GM21526 (cell line): ENCODE data around the gene HSFX3.
"Not testable (repeated sequence)": the region's sequence is repeated elsewhere in the genome, so short reads cannot be mapped to it uniquely, and the experiment has no call there.

ENCODE experiments used
- ATAC-seq: cut with Tn5 transposase; IDR thresholded peaks from one replicate; pipeline ENCODE4 v1.9.1; 2021; ENCODE audit warnings: moderate library complexity; ENCODE audit not compliant: unreplicated experiment, low FRiP score

HSFX3 gene, protein sequence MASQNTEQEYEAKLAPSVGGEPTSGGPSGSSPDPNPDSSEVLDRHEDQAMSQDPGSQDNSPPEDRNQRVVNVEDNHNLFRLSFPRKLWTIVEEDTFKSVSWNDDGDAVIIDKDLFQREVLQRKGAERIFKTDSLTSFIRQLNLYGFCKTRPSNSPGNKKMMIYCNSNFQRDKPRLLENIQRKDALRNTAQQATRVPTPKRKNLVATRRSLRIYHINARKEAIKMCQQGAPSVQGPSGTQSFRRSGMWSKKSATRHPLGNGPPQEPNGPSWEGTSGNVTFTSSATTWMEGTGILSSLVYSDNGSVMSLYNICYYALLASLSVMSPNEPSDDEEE

GRCh38 chrX:149549701-149550100 is at the start of gene HSFX3:
Gene HSFX3, minus strand, starts transcription at chrX:149549924. Its CDS starts 72 bp downstream, at chrX:149549852.
- not testable (repeated sequence) for ATAC-seq

GRCh38 chrX:149598603-149599002 is 48.9 kb upstream of the HSFX3 start:
- not testable (repeated sequence) for ATAC-seq

GRCh38 chrX:149595943-149596342 is 46.2 kb upstream of the HSFX3 start:
- not testable (repeated sequence) for ATAC-seq

- ATAC-seq, result not testable (repeated sequence)
These were observed 45.5 kb upstream of the HSFX3 start, which contains the start of gene HSFX2 for GRCh38 chrX:149595214-149595613. Gene HSFX2, minus strand, starts transcription at chrX:149595314. Its CDS starts 614 bp downstream, at chrX:149594700.

DNA sequence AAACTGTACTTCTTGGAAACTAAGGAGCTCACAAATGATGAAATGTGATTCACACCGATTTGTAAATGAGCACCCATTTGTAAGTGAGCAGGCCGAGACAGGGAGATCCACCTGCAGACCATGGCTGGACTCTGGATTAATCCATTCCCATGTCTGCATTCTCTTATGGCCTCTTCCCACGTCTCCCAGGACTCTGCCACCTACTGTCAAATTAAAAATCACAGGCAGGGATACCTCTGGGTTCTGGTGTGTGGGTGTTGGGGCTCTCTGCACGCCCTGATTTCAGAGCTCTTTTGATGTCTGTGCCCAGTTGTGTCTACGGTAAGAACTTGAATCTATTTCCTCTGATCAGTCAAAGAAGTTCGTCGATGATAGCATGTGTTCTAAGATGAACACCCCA is 41.3 kb upstream of the HSFX3 start:
- not testable (repeated sequence) for ATAC-seq

GRCh38 chrX:149587359-149587758 is 37.6 kb upstream of the HSFX3 start, which contains the start of gene MAGEA9B:
Gene MAGEA9B, minus strand, starts transcription at chrX:149587459. Its CDS starts 4,280 bp downstream, at chrX:149583179.
- not testable (repeated sequence) for ATAC-seq

DNA sequence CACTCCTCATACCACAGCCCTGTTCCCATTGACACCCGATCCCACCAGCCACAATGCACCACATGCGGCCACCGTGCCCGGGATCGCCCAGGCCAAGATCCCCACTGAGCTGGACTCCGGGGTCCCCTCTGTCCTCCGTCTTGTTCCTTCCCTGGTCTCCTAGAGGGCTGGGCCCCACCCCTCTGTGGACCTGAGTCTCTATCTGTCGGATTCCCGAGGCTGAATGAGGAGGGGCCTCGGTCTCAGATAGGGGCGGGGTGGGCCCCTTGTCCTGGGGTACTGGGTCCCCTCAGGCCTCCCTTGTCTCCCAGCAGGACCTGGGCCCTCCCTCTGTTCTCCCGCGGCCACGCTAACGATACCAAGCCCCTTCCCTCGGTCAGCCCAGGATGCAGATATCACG is 35.9 kb upstream of the HSFX3 start:
- not testable (repeated sequence) for ATAC-seq

DNA sequence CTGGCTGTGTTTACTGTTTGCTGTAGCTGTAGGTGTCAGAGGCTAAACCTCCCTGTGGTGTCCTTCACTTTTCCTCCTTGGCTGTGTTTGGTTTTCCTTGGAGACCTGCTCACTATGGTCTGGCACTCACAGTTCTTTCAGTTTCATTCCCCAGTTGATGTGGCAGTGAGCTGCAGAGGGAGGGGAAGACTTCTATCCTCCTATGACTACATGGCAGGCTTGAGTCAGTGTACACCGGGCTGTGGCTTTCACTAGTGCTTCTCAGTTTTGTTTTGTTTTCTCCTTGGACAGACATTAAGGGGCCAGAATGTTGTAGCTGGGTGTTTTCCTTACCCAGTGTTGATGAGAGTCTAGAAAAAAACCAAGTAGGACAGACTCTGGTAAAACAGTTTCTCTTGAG is 23.7 kb upstream of the HSFX3 start:
- ATAC-seq, result peak; percentile 100

GRCh38 chrX:149572743-149573142 is 23.0 kb upstream of the HSFX3 start:
- ATAC-seq, result no peak

- ATAC-seq, result no peak
These were observed 22.0 kb upstream of the HSFX3 start for GRCh38 chrX:149571770-149572169.

DNA sequence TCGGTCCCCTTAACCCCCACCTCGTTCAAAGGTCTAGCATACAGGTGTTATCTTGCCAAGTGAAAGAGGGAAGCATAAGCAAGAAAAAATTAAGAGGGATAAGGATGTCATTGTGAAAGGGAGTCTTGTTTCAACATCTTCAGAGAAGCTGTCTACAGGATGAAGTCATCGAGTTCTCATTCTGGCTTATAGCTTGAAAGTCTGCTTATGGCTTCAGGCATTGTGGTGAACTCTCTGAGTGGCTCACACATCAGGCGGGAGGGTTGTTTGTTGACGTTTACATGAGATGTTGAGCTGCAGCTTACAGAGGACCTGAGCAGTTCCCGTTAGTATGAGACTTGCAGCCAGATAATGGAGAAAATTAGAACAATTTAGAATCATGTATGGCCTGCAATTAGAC is 20.9 kb upstream of the HSFX3 start:
- ATAC-seq, result no peak

GRCh38 chrX:149569770-149570169 is 20.0 kb upstream of the HSFX3 start:
- ATAC-seq, result no peak

DNA sequence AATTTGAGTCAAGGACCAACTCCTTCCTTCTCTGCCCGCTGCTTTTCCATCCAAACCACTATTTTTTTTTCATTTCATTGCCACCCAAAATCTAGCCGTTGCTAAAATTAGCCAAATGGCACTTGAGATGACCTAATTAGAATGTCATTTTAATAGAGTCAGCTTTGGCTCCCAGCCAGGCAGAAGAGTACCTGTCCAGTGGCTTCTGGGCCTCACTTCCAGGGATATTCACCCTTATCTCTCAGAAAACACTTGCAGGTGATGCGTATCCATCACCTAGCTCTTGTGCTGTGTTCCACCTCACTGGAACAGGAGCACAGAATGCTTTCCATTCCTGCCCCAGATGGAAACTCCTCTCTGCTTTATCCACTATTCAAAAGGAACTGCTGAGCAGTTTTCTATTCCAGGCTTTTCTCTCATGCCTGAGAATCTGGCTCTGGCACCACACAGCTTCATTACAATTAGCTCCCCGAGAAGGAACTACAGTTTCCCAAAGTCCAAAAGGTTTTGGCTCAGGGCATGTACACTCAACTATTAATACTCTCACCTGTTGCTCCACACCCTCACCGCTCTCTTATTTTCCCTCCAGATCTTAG is 19.1 kb upstream of the HSFX3 start:
- no peak for ATAC-seq

DNA sequence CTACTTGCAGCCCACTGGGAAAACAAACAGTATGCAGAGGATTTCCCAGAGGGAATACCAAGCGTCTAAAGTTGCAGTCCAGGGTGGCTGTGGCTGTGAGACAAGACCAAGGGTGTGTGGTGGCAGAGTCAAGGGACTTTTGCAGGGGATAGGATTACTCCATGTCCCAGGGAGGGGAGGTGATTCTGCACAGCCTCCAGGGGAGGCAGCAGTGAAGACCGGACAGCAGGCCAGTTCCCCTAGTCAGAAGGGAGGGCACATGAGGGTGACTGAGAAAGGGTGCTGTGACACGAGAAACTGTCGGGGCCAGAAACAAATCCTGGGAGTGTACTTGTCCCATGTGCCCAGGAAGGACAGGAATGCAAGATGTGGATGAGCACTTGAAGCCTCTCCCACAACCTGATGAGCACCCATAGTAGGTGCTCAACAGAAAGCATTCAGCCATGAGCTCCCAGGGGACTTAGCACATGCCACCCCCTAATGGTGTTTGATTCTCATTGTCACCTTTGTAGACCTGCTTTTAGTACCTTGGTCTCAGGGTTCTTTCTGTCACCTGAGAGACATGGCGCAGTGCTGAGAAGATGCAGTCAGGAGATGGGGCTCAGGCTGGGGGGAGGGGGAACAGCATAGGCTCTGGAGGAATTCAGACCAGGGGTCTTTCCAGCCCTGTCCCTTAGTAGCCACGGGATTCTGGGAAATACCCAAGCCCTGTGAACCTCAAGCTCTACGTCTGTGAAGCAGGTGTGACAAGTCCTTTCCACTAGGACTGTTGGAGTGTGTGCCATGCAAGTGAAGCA is 18.1 kb upstream of the HSFX3 start:
- no peak for ATAC-seq

- ATAC-seq, result no peak
These were observed 13.6 kb upstream of the HSFX3 start for GRCh38 chrX:149563359-149563758.

GRCh38 chrX:149555251-149555650 is 5.5 kb upstream of the HSFX3 start:
- ATAC-seq, result not testable (repeated sequence)

DNA sequence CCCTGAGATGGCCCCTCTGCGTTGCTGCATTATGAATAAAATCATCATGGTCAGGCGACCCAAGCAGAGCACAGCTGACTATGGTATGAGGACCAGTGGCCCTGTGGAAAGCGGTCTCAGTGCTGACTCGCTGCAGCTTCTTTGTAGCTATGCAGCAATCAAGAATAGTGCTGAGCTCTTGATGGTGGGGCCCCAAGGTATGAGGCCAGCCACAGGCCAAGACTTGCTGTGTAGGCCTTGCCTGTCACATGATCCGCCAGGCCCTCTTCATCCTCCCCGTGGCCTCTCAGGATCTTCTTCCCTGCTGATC is 2.2 kb upstream of the HSFX3 start:
- not testable (repeated sequence) for ATAC-seq

GRCh38 chrX:149551245-149551938 is 1.7 kb upstream of the HSFX3 start:
- not testable (repeated sequence) for ATAC-seq

DNA sequence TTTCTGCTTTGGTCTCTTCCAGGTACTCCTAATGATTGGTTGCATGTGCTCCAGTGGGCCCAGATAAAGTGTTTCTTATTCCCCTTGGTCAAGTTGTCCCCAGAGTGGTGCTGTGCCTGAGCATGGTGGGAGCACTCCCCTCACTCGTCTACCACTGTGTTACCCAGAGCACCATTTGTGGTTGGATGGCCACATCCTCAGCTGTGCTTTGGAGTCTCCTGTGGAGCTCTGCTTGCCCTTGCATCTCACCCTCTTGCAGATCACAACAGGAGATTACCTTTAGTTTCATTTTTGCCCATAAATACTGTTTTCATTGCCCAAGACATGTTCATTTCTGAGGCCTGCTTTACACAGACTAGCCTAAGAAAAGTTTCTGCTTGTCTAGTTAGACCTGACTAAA is 730 bp upstream of the HSFX3 start:
- not testable (repeated sequence) for ATAC-seq

GRCh38 chrX:149547782-149548181 is 1.9 kb downstream of the HSFX3 start:
- not testable (repeated sequence) for ATAC-seq

DNA sequence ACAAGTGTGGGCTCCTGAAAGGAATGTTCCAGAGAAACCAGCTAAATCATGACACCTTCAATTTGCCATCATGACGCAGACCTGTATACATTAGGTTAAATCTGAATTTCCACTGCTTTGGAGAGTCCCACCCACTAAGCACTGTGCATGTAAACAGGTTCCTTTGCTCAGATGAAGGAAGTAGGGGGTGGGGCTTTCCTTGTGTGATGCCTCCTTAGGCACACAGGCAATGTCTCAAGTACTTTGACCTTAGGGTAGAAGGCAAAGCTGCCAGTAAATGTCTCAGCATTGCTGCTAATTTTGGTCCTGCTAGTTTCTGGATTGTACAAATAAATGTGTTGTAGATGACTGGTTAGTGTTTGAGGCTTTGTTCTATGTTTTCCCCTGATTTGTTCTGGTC is 2.8 kb downstream of the HSFX3 start:
- not testable (repeated sequence) for ATAC-seq
